GM19372 (cell line): ENCODE measurements around the gene ENSA.
"Not testable (repeated sequence)": the region's sequence is repeated elsewhere in the genome, so short reads cannot be mapped to it uniquely, and the experiment has no call there.

ENCODE experiments used
- ATAC-seq: cut with Tn5 transposase; IDR thresholded peaks from one replicate; pipeline ENCODE4 v1.9.1; 2021; ENCODE audit warnings: mild to moderate bottlenecking, low read depth, moderate library complexity; ENCODE audit not compliant: unreplicated experiment

The ENSA gene

GRCh38 chr1:150629115-150629928 is at the start of gene ENSA:
ENSA (minus strand) TSS chr1:150629612; CDS start chr1:150629470, 142 bp downstream.
- ATAC-seq, result peak; percentile 86

- ATAC-seq, result no peak
Observed at GRCh38 chr1:150678988-150679387, 49.6 kb upstream of the ENSA start.

- ATAC-seq, result no peak
Observed at GRCh38 chr1:150674881-150675280, 45.5 kb upstream of the ENSA start.

- no peak for ATAC-seq
Observed at GRCh38 chr1:150663321-150663720, 33.9 kb upstream of the ENSA start.

- ATAC-seq, result no peak
Observed at GRCh38 chr1:150662811-150663210, 33.4 kb upstream of the ENSA start.

- ATAC-seq, result no peak
Observed at GRCh38 chr1:150661156-150661555, 31.7 kb upstream of the ENSA start.

- ATAC-seq, result no peak
Observed at GRCh38 chr1:150660584-150660983, 31.2 kb upstream of the ENSA start.

GRCh38 chr1:150657064-150657463 is 27.7 kb upstream of the ENSA start:
- ATAC-seq, result not testable (repeated sequence)

- not testable (repeated sequence) for ATAC-seq
Observed at GRCh38 chr1:150654635-150655034, 25.2 kb upstream of the ENSA start.

GRCh38 chr1:150650193-150650592 is 20.8 kb upstream of the ENSA start:
- ATAC-seq, result no peak

GRCh38 chr1:150649441-150650075 is 20.1 kb upstream of the ENSA start:
- no peak for ATAC-seq

- ATAC-seq, result no peak
Observed at GRCh38 chr1:150642296-150642695, 12.9 kb upstream of the ENSA start.

GRCh38 chr1:150641126-150641815 is 11.9 kb upstream of the ENSA start:
- not testable (repeated sequence) for ATAC-seq

- not testable (repeated sequence) for ATAC-seq
Observed at GRCh38 chr1:150638430-150638829, 9.0 kb upstream of the ENSA start.

- ATAC-seq, result not testable (repeated sequence)
Observed at GRCh38 chr1:150634839-150635622, 5.6 kb upstream of the ENSA start.

GRCh38 chr1:150628766-150629114 is 672 bp downstream of the ENSA start:
- ATAC-seq, result no peak

GRCh38 chr1:150627826-150628410 is 1.5 kb downstream of the ENSA start:
- ATAC-seq, result no peak

- no peak for ATAC-seq
Observed at GRCh38 chr1:150626150-150626549, 3.3 kb downstream of the ENSA start.

- ATAC-seq, result not testable (repeated sequence)
Observed at GRCh38 chr1:150624546-150624945, 4.9 kb downstream of the ENSA start.

GRCh38 chr1:150624134-150624533 is 5.3 kb downstream of the ENSA start:
- ATAC-seq, result not testable (repeated sequence)
